ENCODE data around the gene PLET1.

GRCh38 chr11:112222303-112222702 is 38.4 kb downstream of the PLET1 start:
- no peak for TF ChIP-seq EZH2phosphoT487 (IDR thresholded peaks at IDR 0.05; ENCODE audit: insufficient read depth, low read depth)
- TF ChIP-seq EZH2 (IDR thresholded peaks at IDR 0.05; ENCODE audit: insufficient read depth, poor library complexity, severe bottlenecking), result no peak

Measured in GM23248 (cell line).